OCI-LY3 (cell line): ENCODE measurements around the gene RBMS3.

Experiments
- CTCF ChIP-seq: fragments of 200-600, 300-600 bp; sonication (generic); IDR thresholded peaks from 2 replicates; pipeline ENCODE4 v1.5.1; 2014; ENCODE audit warnings: antibody characterized with exemption, low read length, low read depth
- EZH2phosphoT487 ChIP-seq: fragments of 200-600 bp; shearing (Covaris generic); IDR thresholded peaks from 2 replicates; pipeline ENCODE4 v1.6.1; 2018; ENCODE audit warnings: antibody characterized with exemption, mixed run types, low read depth

- TF ChIP-seq CTCF (no peak), EZH2phosphoT487 (no peak)
Measured at GRCh38 chr3:29527246-29527645, 246.4 kb downstream of the RBMS3 start.
